GM10248 (cell line): Measurements from ENCODE around the gene LIF.

ENCODE experiments used
- CTCF ChIA-PET: fragments of 300-600 bp; sonication (Branson Sonifier 250); formaldehyde crosslinking; extraction: SDS; loops from one replicate; lab custom pipeline; 2021; ENCODE audit warnings: antibody characterized with exemption; lab: Yijun Ruan, JAX
- POLR2A ChIA-PET: fragments of 350-650 bp; sonication (Branson Sonifier 250); formaldehyde crosslinking; extraction: SDS; loops from one replicate; lab custom pipeline; 2020; ENCODE audit warnings: antibody characterized with exemption; lab: Yijun Ruan, JAX
- DNase-seq: peaks from one replicate; pipeline ENCODE4 v3.0.0; 2012; ENCODE audit errors: extremely low spot score
- TF ChIP-seq, protein P1 (sequence below): IDR thresholded peaks from 2 replicates; pipeline ENCODE4 v1.5.1; 2012; ENCODE audit warnings: mild to moderate bottlenecking, low read depth; ENCODE audit errors: extremely low read depth, missing control alignments, control extremely low read depth

Gene LIF

DNA sequence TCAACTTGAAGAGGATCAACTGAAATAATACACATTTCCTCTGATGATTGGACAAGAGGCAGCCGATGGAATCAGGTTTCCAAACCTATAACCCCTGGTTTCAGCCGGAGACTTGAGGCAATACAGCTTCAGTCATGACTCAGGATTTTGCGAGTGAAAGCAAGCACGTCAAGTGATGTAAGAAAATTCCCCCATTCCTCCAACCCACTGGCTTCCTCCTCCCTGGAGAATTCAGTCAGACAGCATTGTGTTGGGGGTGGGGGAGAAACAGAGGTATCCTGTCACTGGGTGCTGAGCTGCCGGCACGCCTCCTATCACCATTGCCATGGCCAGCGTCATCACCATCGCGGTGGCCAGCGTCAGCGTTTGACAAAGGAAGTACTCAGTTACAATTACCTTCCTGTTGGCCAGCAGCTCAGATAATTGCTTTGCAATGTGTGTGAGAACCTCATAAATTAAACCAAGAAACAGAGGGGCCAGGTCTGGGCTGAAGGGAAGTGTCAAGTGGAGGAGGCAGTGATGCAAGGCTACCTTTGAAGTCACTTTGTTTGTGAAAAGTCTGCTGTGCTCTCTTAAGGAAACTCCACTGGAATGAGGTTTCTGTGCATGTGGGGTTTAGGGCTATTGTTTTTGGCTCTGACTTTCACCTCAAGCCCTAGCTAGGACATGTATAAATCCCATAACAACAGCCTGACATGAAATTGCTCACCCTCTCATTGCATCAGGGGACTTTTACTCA lies 50.2 kb downstream of the LIF start:
- TF ChIP-seq, protein P1, sequence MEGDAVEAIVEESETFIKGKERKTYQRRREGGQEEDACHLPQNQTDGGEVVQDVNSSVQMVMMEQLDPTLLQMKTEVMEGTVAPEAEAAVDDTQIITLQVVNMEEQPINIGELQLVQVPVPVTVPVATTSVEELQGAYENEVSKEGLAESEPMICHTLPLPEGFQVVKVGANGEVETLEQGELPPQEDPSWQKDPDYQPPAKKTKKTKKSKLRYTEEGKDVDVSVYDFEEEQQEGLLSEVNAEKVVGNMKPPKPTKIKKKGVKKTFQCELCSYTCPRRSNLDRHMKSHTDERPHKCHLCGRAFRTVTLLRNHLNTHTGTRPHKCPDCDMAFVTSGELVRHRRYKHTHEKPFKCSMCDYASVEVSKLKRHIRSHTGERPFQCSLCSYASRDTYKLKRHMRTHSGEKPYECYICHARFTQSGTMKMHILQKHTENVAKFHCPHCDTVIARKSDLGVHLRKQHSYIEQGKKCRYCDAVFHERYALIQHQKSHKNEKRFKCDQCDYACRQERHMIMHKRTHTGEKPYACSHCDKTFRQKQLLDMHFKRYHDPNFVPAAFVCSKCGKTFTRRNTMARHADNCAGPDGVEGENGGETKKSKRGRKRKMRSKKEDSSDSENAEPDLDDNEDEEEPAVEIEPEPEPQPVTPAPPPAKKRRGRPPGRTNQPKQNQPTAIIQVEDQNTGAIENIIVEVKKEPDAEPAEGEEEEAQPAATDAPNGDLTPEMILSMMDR = no peak
- ChIA-PET POLR2A (no interaction called here), CTCF (interaction anchor here (0.7 to 1.4 kb wide), 5 partner anchors 9 to 564 kb away, joined by 3 read pairs; no protein-coding TSS in a partner anchor)
- DNase-seq = peak; percentile 55

DNA sequence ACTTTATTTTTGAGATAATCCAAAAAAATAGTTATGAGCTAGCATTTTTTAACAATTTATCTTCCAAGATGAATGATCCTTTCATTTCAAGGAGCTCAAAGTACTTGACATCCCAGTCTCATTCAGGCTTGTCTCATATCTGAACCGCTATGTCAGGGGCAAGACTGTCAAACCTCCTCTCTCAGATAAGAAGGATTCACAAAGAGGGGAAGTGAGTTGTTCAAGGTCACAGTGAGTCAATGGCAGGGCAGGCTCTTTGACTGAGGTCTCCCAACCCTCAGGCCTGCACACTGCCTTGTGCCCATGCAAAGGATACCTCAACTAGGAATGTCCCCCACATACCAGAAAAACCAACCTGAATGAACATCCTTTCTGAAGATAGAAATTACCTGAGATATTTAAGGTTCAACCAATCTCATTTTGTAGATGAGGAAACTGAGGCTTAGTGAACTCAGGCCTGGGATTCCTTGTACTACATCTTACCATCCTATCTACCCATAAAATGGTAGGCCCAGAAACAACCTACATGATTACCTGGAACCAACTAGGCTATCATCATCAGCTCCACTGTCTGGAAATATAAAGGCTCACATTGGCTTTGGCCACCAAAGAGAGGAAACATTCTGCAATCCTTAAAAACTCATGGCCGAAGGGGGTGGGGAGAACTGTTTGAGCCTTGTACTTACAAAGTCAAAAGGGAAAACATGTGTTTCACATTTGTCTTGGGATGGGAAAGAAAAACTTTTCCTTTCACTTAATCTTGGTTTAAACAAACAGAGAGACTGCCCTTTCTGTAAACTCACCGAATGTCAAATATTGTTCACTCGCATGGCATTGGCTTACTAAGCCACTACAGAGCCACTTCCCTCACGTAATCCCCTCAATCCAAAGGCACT lies 51.1 kb downstream of the LIF start:
- CTCF ChIA-PET = interaction anchor here (0.7 to 1.4 kb wide), 5 partner anchors 8 to 563 kb away, joined by 3 read pairs; no protein-coding TSS in a partner anchor
- POLR2A ChIA-PET = no interaction called here
- no peak for DNase-seq
- TF ChIP-seq, protein P1 = no peak

- DNase-seq = no peak
- ChIA-PET POLR2A (no interaction called here), CTCF (no interaction called here)
- TF ChIP-seq, protein P1 = no peak
Observed at GRCh38 chr22:30193031-30193775, 53.4 kb downstream of the LIF start.

- CTCF ChIA-PET = interaction anchor here (1.0 to 1.4 kb wide), 2 partner anchors 14 to 71 kb away, joined by 4 read pairs; no protein-coding TSS in a partner anchor
- POLR2A ChIA-PET = no interaction called here
- TF ChIP-seq, protein P1 = no peak
- DNase-seq = peak; percentile 15
Observed at GRCh38 chr22:30192427-30192826, 54.1 kb downstream of the LIF start.

DNA sequence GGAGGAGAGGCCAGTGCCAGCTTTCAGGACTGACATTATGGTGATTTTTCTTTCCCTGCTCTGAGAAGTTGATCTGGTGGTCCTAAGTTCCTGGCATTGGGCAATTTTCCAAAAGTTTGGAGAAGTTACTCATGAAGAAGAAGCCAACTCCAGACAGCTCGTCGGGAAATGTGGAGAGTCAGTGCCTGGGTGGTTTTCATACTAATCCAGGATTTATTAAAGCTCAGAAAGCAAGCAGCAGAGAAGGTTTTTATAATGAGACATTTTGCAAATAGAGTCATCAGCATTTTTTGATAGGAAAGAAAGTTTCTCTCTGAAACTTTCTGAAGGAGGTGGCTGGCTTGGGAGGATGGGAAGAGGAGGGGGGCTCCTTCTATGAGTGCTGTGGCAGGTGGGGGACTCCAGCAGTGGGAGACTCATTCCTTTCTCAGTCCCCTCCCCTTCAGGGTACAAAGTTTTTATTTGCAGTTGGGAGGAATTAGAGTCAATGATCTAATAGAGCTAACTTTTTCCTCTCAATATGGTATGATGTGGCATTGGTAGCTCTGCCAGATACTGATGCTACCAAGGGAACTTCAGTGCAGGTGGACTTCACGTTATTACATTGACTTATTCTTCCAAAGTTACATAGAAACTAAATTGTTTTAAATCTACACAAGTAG lies 55.4 kb downstream of the LIF start:
- CTCF ChIA-PET = interaction anchor here (1.1 to 1.4 kb wide), 4 partner anchors 9 to 72 kb away, joined by 3 to 5 read pairs (median 4); no protein-coding TSS in a partner anchor
- TF ChIP-seq, protein P1 = no peak
- POLR2A ChIA-PET = no interaction called here
- no peak for DNase-seq
